Keratinocyte (primary cell): ENCODE results near the gene PLPP1. TPM values are rescaled to one million over a fixed set of nuclear protein-coding genes. Genes with fewer than 3 reads are reported as not detected.
"Not testable (repeated sequence)": the region's sequence is repeated elsewhere in the genome, so short reads cannot be mapped to it uniquely, and the experiment has no call there.

Experiments
- DNase-seq: peaks from one replicate; pipeline ENCODE4 v3.0.0-alpha.2; 2011; ENCODE audit warnings: low read depth, missing footprints, low spot score
- FAIRE-seq: peaks from 2 replicates; lab custom pipeline; 2011; peaks lifted over from hg19 to GRCh38; lab: Jason Lieb, UNC
- H2AFZ ChIP-seq: 2 replicates; pipeline ENCODE4 v1.6.0; 2012; ENCODE audit warnings: low read length, control low read depth, inconsistent platforms; ENCODE audit not compliant: control insufficient read depth
- H3K27ac ChIP-seq: 2 replicates; pipeline ENCODE4 v1.5.1; 2011; ENCODE audit warnings: low read length; ENCODE audit not compliant: control insufficient read depth, insufficient read depth
- H3K27me3 ChIP-seq: 3 replicates; pipeline ENCODE4 v1.6.0; 2011; ENCODE audit warnings: low read length; ENCODE audit not compliant: control insufficient read depth, insufficient read depth; ENCODE audit errors: extremely low read depth
- H3K36me3 ChIP-seq, 2 experiments: 2 replicates in 1 of 2; 3 replicates in 1 of 2; pipeline ENCODE4 v1.5.1; 2011; ENCODE audit warnings: low read length in 2 of 2, mild to moderate bottlenecking in 1 of 2; ENCODE audit not compliant: control insufficient read depth in 2 of 2, insufficient read depth in 2 of 2; ENCODE audit errors: extremely low read depth in 1 of 2
- H3K4me1 ChIP-seq: 3 replicates; pipeline ENCODE4 v1.5.1; 2011; ENCODE audit warnings: low read length; ENCODE audit not compliant: control insufficient read depth, insufficient read depth; ENCODE audit errors: extremely low read depth
- H3K4me2 ChIP-seq: 3 replicates; pipeline ENCODE4 v1.6.0; 2011; ENCODE audit warnings: low read depth, low read length; ENCODE audit not compliant: control insufficient read depth, insufficient read depth; ENCODE audit errors: extremely low read depth
- H3K4me3 ChIP-seq, 3 experiments: fragments of 200-600 bp in 1 of 3; sonication (generic) in 1 of 3; 2 replicates in 2 of 3; 3 replicates in 1 of 3; pipeline ENCODE4 v1.5.1; 2011 to 2016; ENCODE audit warnings: low read length in 3 of 3, mild to moderate bottlenecking in 3 of 3, control low read depth in 2 of 3, inconsistent platforms in 1 of 3, low read depth in 1 of 3, mixed read lengths in 1 of 3, mixed run types in 1 of 3, moderate library complexity in 1 of 3; ENCODE audit not compliant: control insufficient read depth in 2 of 3, insufficient read depth in 2 of 3; ENCODE audit errors: extremely low read depth in 1 of 3
- H3K79me2 ChIP-seq: 2 replicates; pipeline ENCODE4 v1.6.0; 2012; ENCODE audit warnings: low read length; ENCODE audit not compliant: control insufficient read depth, insufficient read depth
- H3K9ac ChIP-seq: 3 replicates; pipeline ENCODE4 v1.6.0; 2011; ENCODE audit warnings: low read length; ENCODE audit not compliant: control insufficient read depth, insufficient read depth; ENCODE audit errors: extremely low read depth
- H3K9me1 ChIP-seq: 3 replicates; pipeline ENCODE4 v1.6.0; 2011; ENCODE audit warnings: low read length; ENCODE audit not compliant: control insufficient read depth, insufficient read depth; ENCODE audit errors: extremely low read depth
- H3K9me3 ChIP-seq: 2 replicates; pipeline ENCODE4 v1.5.1; 2012; ENCODE audit warnings: low read depth, low read length; ENCODE audit not compliant: control insufficient read depth
- H4K20me1 ChIP-seq: 3 replicates; pipeline ENCODE4 v1.6.0; 2011; ENCODE audit warnings: low read length; ENCODE audit not compliant: control insufficient read depth, insufficient read depth; ENCODE audit errors: extremely low read depth
- CTCF ChIP-seq, 3 experiments: IDR thresholded peaks in 1 of 3; conservative IDR thresholded peaks in 1 of 3; optimal IDR thresholded peaks in 1 of 3; 2 replicates in 2 of 3; 3 replicates in 1 of 3; pipeline versions ENCODE3 to v1.5.1; 2011; ENCODE audit warnings: low read length in 3 of 3, mild to moderate bottlenecking in 3 of 3, moderate library complexity in 2 of 3, control low read depth in 1 of 3, inconsistent platforms in 1 of 3; ENCODE audit not compliant: insufficient read depth in 2 of 3; ENCODE audit errors: extremely low read depth in 1 of 3
- EZH2 ChIP-seq: IDR thresholded peaks from one replicate; pipeline ENCODE4 v1.6.1; 2012; ENCODE audit warnings: inconsistent platforms, mild to moderate bottlenecking, low read length, moderate library complexity
- dilution Hi-C: fragments of 300-500 bp; cut with MboI; formaldehyde crosslinking; loops from one replicate; pipeline ENCODE4 v1.7.0; 2020; ENCODE audit warnings: low sequenced_read_pairs; ENCODE audit not compliant: extremely low pct_ligation_motif_present
- polyA plus RNA-seq, 5 experiments: library from polyadenylated mRNA; depleted of rRNA in 3 of 5; stranded (reverse) in 3 of 5; stranded (forward) in 1 of 5; unstranded in 1 of 5; fragments of >200 nt; gene quantifications; 1 replicate in 1 of 5; 2 replicates in 3 of 5; 3 replicates in 1 of 5; pipeline versions ENCODE4 v1.2.1 to v1.2.3, GENCODE V29; 2011 to 2012; ENCODE audit warnings: missing spikeins in 2 of 5, low read depth in 1 of 5, low replicate concordance in 1 of 5

The PLPP1 gene
- polyA plus RNA-seq, 1 donor (not counting 4 experiments of a cell fraction or from before 2014, with no cell fraction given): 13.2 TPM

GRCh38 chr5:55540525-55540924 is 5.8 kb upstream of the PLPP1 start:
- Histone ChIP-seq H3K9ac (no peak overlapping the region), H2AFZ (no peak overlapping the region), H3K27me3 (no peaks in the 10 kb centered on the region), H3K4me2 (no peak overlapping the region), H3K9me1 (no peaks in the 10 kb centered on the region), H3K79me2 (no peaks in the 10 kb centered on the region), H3K9me3 (no peaks in the 10 kb centered on the region), H3K36me3 (no peaks in the 10 kb centered on the region), H3K4me3 (no peak overlapping the region), H3K4me1 (peaks cover 1% of the 10 kb centered on the region), H4K20me1 (no peaks in the 10 kb centered on the region), H3K27ac (no peak overlapping the region)
- dilution Hi-C loops: no loop called here
- FAIRE-seq: no peak
- DNase-seq: no peak
- no peak for TF ChIP-seq EZH2

- Histone ChIP-seq H3K27me3 (no peaks in the 10 kb centered on the region), H3K4me3 (no peak overlapping the region), H3K4me2 (no peak overlapping the region), H3K9me1 (no peaks in the 10 kb centered on the region), H2AFZ (no peak overlapping the region), H3K36me3 (no peaks in the 10 kb centered on the region), H3K79me2 (no peaks in the 10 kb centered on the region), H3K9ac (no peak overlapping the region), H3K9me3 (no peaks in the 10 kb centered on the region), H3K4me1 (peaks cover 5% of the 10 kb centered on the region), H3K27ac (no peak overlapping the region), H4K20me1 (no peaks in the 10 kb centered on the region)
- DNase-seq: no peak
- FAIRE-seq: no peak
- dilution Hi-C loops: no loop called here
- TF ChIP-seq CTCF (optimal IDR thresholded peaks at IDR 0.05 in 1 of 3, IDR thresholded peaks at IDR 0.05 in 1 of 3, conservative IDR thresholded peaks at IDR 0.05 in 1 of 3; ENCODE audit: extremely low read depth in 1 of 3, insufficient read depth in 2 of 3, low read length in 3 of 3) (no peak), EZH2 (no peak)
Observed at GRCh38 chr5:55540024-55540423, 5.3 kb upstream of the PLPP1 start.

- Histone ChIP-seq H3K27me3 (no peaks in the 10 kb centered on the region), H2AFZ (no peak overlapping the region), H3K4me2 (no peak overlapping the region), H3K4me3 (no peak overlapping the region), H3K36me3 (no peaks in the 10 kb centered on the region), H3K27ac (no peak overlapping the region), H3K9me1 (peaks cover 3% of the 10 kb centered on the region), H3K79me2 (no peaks in the 10 kb centered on the region), H3K9me3 (no peaks in the 10 kb centered on the region), H4K20me1 (no peaks in the 10 kb centered on the region), H3K4me1 (peaks cover 9% of the 10 kb centered on the region), H3K9ac (no peak overlapping the region)
- TF ChIP-seq CTCF (optimal IDR thresholded peaks at IDR 0.05 in 1 of 3, IDR thresholded peaks at IDR 0.05 in 1 of 3, conservative IDR thresholded peaks at IDR 0.05 in 1 of 3; ENCODE audit: extremely low read depth in 1 of 3, insufficient read depth in 2 of 3, low read length in 3 of 3): no peak
- no peak for TF ChIP-seq EZH2
- FAIRE-seq (no peak), DNase-seq (no peak)
- dilution Hi-C loops: no loop called here
Observed at GRCh38 chr5:55538661-55539060, 3.9 kb upstream of the PLPP1 start.

GRCh38 chr5:55537315-55537714 is 2.6 kb upstream of the PLPP1 start:
- H3K4me1 ChIP-seq, dilution Hi-C loops, H3K27me3 ChIP-seq, H3K27ac ChIP-seq, H3K4me2 ChIP-seq, H3K36me3 ChIP-seq, H3K9me1 ChIP-seq, H3K4me3 ChIP-seq, H3K79me2 ChIP-seq, FAIRE-seq, H2AFZ ChIP-seq, H4K20me1 ChIP-seq, DNase-seq, H3K9ac ChIP-seq, H3K9me3 ChIP-seq: not testable (repeated sequence)
